ENCODE results near the gene MAP2K4. TPM values are rescaled to one million over a fixed set of nuclear protein-coding genes. Genes with fewer than 3 reads are reported as not detected.
A peak's percentile ranks its signal among the peaks of the same experiment; 100 is the strongest.
"Not testable (repeated sequence)": the region's sequence is repeated elsewhere in the genome, so short reads cannot be mapped to it uniquely, and the experiment has no call there.

Gene MAP2K4
- 47.7 and 49.7 TPM in 2 replicates for polyA plus RNA-seq (2011; rRNA removed)
- polyA plus RNA-seq (2012; cell fraction: cytosol; rRNA removed): 10.9 and 12.8 TPM in 2 replicates
- polyA plus RNA-seq (2012; cell fraction: nucleus; rRNA removed): 6.8 and 9.6 TPM in 2 replicates
- 27.9 to 30.5 TPM (median 28.9 TPM) in 3 replicates for polyA plus RNA-seq (2017; fragmentation: RNase III; extraction: RNeasy Plus Mini Kit Qiagen cat#74134 plus additional on column Dnase treatment)
- 30.0 TPM in 2 replicates for polyA minus RNA-seq (2011; rRNA and poly(A)+ RNA removed)

- FAIRE-seq (no peak), DNase-seq (ENCODE audit: low read depth in 1 of 2, low spot score in 1 of 2) (peak; percentile 86 to 91), ATAC-seq (peak; percentile 93 to 98)
- ChIA-PET CTCF (interaction anchor here (1.1 to 1.6 kb wide), 3 partner anchors 12 to 31 kb away, joined by 3 to 5 read pairs (median 3); no protein-coding TSS in a partner anchor), POLR2A (interaction anchor here (0.7 to 10.2 kb wide), 10 partner anchors 10 to 30 kb away, joined by 3 to 217 read pairs (median 4); partner anchors contain the start of gene ZNF18)
- peak within 1 kb of the TSS; percentile 93 for H3K4me3 ChIP-seq
- no peaks in the 10 kb centered on the region for H3K9me3 ChIP-seq
- 0% methylated on average over 32 of the region's 123 CpGs for WGBS (ENCODE audit: missing lambda C conversion rate)
- peak within 1 kb of the TSS; percentile 87 to 98 for H3K27ac ChIP-seq
- peak within 1 kb of the TSS; percentile 95 for H3K4me2 ChIP-seq
- H3K4me1 ChIP-seq: peaks cover 42% of the 10 kb centered on the region
- TF ChIP-seq JUN (IDR thresholded peaks at IDR 0.05): peak; percentile 82 to 92
- no peak for TF ChIP-seq RCOR1 (IDR thresholded peaks at IDR 0.05; ENCODE audit: low read depth, low read length)
- TF ChIP-seq NR3C1 (IDR thresholded peaks at IDR 0.05): no peak
- no peak for TF ChIP-seq ESRRA (IDR thresholded peaks at IDR 0.05; ENCODE audit: borderline replicate concordance, low read length)
- no peak for TF ChIP-seq CHD4 (IDR thresholded peaks at IDR 0.05; ENCODE audit: borderline replicate concordance)
- TF ChIP-seq, protein P1, sequence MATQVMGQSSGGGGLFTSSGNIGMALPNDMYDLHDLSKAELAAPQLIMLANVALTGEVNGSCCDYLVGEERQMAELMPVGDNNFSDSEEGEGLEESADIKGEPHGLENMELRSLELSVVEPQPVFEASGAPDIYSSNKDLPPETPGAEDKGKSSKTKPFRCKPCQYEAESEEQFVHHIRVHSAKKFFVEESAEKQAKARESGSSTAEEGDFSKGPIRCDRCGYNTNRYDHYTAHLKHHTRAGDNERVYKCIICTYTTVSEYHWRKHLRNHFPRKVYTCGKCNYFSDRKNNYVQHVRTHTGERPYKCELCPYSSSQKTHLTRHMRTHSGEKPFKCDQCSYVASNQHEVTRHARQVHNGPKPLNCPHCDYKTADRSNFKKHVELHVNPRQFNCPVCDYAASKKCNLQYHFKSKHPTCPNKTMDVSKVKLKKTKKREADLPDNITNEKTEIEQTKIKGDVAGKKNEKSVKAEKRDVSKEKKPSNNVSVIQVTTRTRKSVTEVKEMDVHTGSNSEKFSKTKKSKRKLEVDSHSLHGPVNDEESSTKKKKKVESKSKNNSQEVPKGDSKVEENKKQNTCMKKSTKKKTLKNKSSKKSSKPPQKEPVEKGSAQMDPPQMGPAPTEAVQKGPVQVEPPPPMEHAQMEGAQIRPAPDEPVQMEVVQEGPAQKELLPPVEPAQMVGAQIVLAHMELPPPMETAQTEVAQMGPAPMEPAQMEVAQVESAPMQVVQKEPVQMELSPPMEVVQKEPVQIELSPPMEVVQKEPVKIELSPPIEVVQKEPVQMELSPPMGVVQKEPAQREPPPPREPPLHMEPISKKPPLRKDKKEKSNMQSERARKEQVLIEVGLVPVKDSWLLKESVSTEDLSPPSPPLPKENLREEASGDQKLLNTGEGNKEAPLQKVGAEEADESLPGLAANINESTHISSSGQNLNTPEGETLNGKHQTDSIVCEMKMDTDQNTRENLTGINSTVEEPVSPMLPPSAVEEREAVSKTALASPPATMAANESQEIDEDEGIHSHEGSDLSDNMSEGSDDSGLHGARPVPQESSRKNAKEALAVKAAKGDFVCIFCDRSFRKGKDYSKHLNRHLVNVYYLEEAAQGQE (IDR thresholded peaks at IDR 0.05): no peak
- TF ChIP-seq ATOH8 (CRISPR knock-in tag; IDR thresholded peaks at IDR 0.05; ENCODE audit: low read depth): no peak
- peak; percentile 100 for TF ChIP-seq PHF8 (IDR thresholded peaks at IDR 0.05; ENCODE audit: borderline replicate concordance, low read depth)
- TF ChIP-seq KDM5A (IDR thresholded peaks at IDR 0.05): peak; percentile 10; the same call in 1 of the 2 replicates
- TF ChIP-seq POLR2A (IDR thresholded peaks at IDR 0.05; ENCODE audit: low read length): peak; percentile 90
- TF ChIP-seq, protein P2, sequence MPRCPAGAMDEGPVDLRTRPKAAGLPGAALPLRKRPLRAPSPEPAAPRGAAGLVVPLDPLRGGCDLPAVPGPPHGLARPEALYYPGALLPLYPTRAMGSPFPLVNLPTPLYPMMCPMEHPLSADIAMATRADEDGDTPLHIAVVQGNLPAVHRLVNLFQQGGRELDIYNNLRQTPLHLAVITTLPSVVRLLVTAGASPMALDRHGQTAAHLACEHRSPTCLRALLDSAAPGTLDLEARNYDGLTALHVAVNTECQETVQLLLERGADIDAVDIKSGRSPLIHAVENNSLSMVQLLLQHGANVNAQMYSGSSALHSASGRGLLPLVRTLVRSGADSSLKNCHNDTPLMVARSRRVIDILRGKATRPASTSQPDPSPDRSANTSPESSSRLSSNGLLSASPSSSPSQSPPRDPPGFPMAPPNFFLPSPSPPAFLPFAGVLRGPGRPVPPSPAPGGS (IDR thresholded peaks at IDR 0.05): peak; percentile 96
These were observed at the start of gene MAP2K4 for GRCh38 chr17:12020642-12021622. Gene MAP2K4 (plus strand): TSS chr17:12020877. CDS start chr17:12020887, 10 bp downstream.

DNA sequence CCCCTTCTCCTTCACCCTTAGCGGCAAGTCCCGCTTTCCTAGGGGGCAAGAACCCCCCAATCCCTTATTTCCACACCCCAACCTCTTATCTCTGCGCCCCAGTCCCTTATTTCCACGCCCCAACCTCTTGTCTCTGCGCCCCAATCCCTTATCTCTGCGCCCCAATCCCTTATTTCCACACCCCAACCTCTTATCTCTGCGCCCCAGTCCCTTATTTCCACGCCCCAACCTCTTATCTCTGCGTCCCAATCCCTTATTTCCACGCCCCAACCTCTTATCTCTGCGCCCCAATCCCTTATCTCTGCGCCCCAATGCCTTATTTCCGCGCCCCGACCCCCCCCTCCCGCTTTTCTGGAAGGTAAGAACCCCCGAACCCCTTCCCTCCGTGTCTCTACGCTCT, 47.9 kb upstream of the MAP2K4 start:
- DNase-seq (ENCODE audit: low read depth in 1 of 2, low spot score in 1 of 2); H3K4me3 ChIP-seq; H3K4me1 ChIP-seq; ATAC-seq; POLR2A ChIA-PET; H3K4me2 ChIP-seq; FAIRE-seq; CTCF ChIA-PET; H3K27ac ChIP-seq; H3K9me3 ChIP-seq: not testable (repeated sequence)
- 77% methylated on average over 14 of the region's 19 CpGs for WGBS (ENCODE audit: missing lambda C conversion rate)

DNA sequence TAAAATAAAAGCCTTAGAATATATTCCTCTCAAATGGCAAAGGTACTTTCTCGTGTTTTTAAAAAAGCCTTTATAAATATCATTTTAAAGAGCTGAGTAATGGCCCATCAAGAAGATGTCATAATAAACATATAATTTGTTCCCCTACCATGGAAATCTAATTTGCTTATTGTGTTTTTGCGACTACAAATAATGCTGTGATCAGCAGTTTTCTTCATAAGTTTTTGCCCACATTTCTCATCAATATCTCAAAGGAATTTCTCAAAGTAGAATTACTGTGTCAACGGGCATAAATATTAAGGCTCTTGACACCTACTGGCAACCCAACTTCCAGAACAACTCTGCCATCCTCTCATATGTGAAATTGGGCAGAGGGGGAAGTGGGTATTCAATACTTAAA, 40.9 kb upstream of the MAP2K4 start:
- no peak for TF ChIP-seq CBX2 (IDR thresholded peaks at IDR 0.05; ENCODE audit: borderline replicate concordance, low read depth)
- peak; percentile 99 for TF ChIP-seq MAFK (IDR thresholded peaks at IDR 0.05; ENCODE audit: partially characterized antibody)
- TF ChIP-seq EHF (CRISPR knock-in tag; IDR thresholded peaks at IDR 0.05): no peak
- 84% methylated on average over 3 of the region's 3 CpGs for WGBS (ENCODE audit: missing lambda C conversion rate)
- no peak overlapping the region for H3K4me2 ChIP-seq
- H3K27ac ChIP-seq: no peak overlapping the region
- FAIRE-seq (no peak), ATAC-seq (no peak), DNase-seq (ENCODE audit: low read depth in 1 of 2, low spot score in 1 of 2) (no peak)
- CTCF ChIA-PET: interaction anchor here (0.7 to 2.2 kb wide), 5 partner anchors 12 to 1243 kb away, joined by 3 to 9 read pairs (median 4); no protein-coding TSS in a partner anchor
- no peak overlapping the region for H3K4me3 ChIP-seq
- H3K9me3 ChIP-seq: no peaks in the 10 kb centered on the region
- POLR2A ChIA-PET: no interaction called here
- H3K4me1 ChIP-seq: no peaks in the 10 kb centered on the region

Data from A549 (cell line).